Colonic mucosa (tissue), 4 donors: ENCODE results near the gene RPTN. TPM values are rescaled to one million over a fixed set of nuclear protein-coding genes. Genes with fewer than 3 reads are reported as not detected.

ENCODE experiments used
- DNase-seq: peaks from one replicate; pipeline ENCODE4 v3.0.0-alpha.2; 2020
- H3K27ac ChIP-seq: fragments of 200-600 bp; one replicate; pipeline ENCODE4 v1.8.0; 2021
- H3K27me3 ChIP-seq: fragments of 200-600 bp; one replicate; pipeline ENCODE4 v1.8.0; 2021
- H3K36me3 ChIP-seq: fragments of 200-600 bp; one replicate; pipeline ENCODE4 v1.8.0; 2021
- H3K4me1 ChIP-seq: fragments of 200-600 bp; one replicate; pipeline ENCODE4 v1.8.0; 2021; ENCODE audit warnings: mild to moderate bottlenecking
- H3K4me3 ChIP-seq: fragments of 200-600 bp; one replicate; pipeline ENCODE4 v1.8.0; 2021
- H3K9ac ChIP-seq, 2 donors: one replicate each; pipeline ENCODE4 v1.7.0; 2013; ENCODE audit warnings: control low read depth in 2 of 2, low read depth in 2 of 2, low read length in 2 of 2
- H3K9me3 ChIP-seq: fragments of 200-600 bp; one replicate; pipeline ENCODE4 v1.8.0; 2021
- intact Hi-C: fragments of 100-400 bp; cut with DNase I; formaldehyde crosslinking; loops from one replicate; pipeline ENCODE4 v1.14.1; 2022
- total RNA-seq, 2 donors: library from RNA; stranded (reverse); fragmentation: NEBNext Ultra II Directional in 1 of 2; extraction: Animal tissue kit (Norgen Biotek cat#: 25700) in 1 of 2; gene quantifications; one replicate each; pipeline ENCODE4 v1.2.1, GENCODE V29; 2021
- TF ChIP-seq, protein P1 (sequence below): fragments of 200-600 bp; IDR thresholded peaks from one replicate; pipeline ENCODE4 v1.8.0; 2022; ENCODE audit warnings: antibody characterized with exemption, mild to moderate bottlenecking
- donor health status: healthy.
- donor health status: DM: no; HTN: no; CAD: no.
- donor health status: DM: no; HTN: no; CAD: no.

Gene RPTN
- total RNA-seq, 2 donors from 2014 or later: not detected

DNA sequence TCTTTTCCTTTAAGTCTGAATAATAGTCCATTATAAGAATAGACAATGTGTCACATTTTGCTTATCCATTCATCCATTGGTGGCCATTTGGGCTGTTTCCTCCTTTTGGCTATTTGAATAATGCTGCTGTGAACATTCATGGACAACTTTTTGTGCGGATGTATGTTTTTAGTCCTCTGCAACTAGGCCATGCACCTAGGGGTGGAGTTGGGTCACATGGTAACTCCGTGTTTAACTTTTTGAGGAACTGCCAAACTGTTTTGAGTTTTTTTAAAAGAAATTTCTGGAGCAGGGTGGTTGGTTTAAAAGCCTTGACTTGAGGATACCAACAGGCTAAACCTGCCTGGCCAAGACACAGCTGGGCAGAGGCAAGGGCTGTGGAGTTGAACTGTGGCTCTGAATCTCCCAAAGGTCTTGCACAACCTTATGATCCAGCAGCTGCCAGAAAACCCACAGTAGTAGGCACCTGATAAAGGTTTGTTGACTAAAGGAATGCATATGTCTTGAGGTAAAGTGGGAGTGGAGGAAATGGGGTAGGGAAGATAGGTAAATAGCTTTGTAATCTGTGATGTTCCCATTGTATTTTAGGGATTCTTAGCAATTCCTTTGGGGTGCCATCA lies 5.6 kb upstream of the RPTN start:
- DNase-seq: no peak
- intact Hi-C loops: no loop called here
- H3K36me3 ChIP-seq: no peaks in the 10 kb centered on the region
- H3K4me3 ChIP-seq: no peak overlapping the region
- no peaks in the 10 kb centered on the region for H3K27me3 ChIP-seq
- TF ChIP-seq, protein P1, sequence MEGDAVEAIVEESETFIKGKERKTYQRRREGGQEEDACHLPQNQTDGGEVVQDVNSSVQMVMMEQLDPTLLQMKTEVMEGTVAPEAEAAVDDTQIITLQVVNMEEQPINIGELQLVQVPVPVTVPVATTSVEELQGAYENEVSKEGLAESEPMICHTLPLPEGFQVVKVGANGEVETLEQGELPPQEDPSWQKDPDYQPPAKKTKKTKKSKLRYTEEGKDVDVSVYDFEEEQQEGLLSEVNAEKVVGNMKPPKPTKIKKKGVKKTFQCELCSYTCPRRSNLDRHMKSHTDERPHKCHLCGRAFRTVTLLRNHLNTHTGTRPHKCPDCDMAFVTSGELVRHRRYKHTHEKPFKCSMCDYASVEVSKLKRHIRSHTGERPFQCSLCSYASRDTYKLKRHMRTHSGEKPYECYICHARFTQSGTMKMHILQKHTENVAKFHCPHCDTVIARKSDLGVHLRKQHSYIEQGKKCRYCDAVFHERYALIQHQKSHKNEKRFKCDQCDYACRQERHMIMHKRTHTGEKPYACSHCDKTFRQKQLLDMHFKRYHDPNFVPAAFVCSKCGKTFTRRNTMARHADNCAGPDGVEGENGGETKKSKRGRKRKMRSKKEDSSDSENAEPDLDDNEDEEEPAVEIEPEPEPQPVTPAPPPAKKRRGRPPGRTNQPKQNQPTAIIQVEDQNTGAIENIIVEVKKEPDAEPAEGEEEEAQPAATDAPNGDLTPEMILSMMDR: no peak
- no peak overlapping the region for H3K27ac ChIP-seq
- no peaks in the 10 kb centered on the region for H3K9me3 ChIP-seq
- no peak overlapping the region for H3K9ac ChIP-seq
- no peaks in the 10 kb centered on the region for H3K4me1 ChIP-seq

- no peak for DNase-seq
- intact Hi-C loops: no loop called here
- Histone ChIP-seq H3K4me1 (no peaks in the 10 kb centered on the region), H3K9me3 (no peaks in the 10 kb centered on the region), H3K9ac (no peak overlapping the region), H3K36me3 (no peaks in the 10 kb centered on the region), H3K27me3 (no peaks in the 10 kb centered on the region), H3K27ac (no peak overlapping the region), H3K4me3 (no peak overlapping the region)
- TF ChIP-seq, protein P1: no peak
Measured at GRCh38 chr1:152162792-152163463, 3.9 kb upstream of the RPTN start.

DNA sequence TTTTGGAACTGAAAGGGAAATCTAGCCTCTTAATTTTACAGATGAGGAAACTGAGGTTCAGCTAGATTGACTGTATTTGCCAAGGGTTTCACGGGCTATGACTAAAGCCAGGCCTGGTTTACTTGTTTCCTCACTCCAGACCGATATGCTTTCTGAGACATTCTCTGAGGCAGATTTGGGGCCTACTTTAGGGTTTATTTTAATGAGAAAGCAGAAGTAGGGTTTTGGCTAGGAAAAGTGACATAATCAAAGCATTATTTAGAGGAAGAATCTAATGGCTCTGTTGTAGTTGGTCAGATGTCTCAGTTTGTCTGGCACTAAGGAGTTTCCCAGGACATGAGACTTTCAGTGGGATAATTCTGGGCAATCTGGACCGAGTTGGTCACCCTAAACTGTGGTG lies 1.5 kb upstream of the RPTN start:
- Histone ChIP-seq H3K4me3 (no peak overlapping the region), H3K27me3 (no peaks in the 10 kb centered on the region), H3K4me1 (no peaks in the 10 kb centered on the region), H3K36me3 (no peaks in the 10 kb centered on the region), H3K27ac (no peak overlapping the region), H3K9me3 (no peaks in the 10 kb centered on the region), H3K9ac (no peak overlapping the region)
- TF ChIP-seq, protein P1: no peak
- intact Hi-C loops: no loop called here
- no peak for DNase-seq

DNA sequence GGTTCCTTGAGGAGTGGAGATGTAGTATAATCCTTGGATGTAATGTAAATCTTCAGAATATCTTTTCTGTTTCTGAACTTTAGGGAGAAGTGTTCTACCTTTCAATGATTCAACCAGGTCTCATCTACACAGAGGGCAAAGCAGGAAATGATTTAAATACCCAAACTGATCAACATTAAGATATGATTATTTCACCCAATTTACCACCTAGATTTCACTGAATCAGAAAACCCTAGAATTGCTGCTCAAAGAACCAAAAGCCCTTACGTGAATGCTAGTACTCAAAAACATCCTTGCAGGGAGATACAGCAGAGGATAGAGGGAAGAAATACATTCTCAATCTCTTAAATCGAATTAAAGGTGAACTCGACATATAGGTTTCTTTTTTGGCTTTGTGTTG lies 5.0 kb downstream of the RPTN start:
- no peak overlapping the region for H3K27ac ChIP-seq
- H3K9ac ChIP-seq: no peak overlapping the region
- H3K4me1 ChIP-seq: no peaks in the 10 kb centered on the region
- H3K27me3 ChIP-seq: no peaks in the 10 kb centered on the region
- H3K9me3 ChIP-seq: no peaks in the 10 kb centered on the region
- no peak for DNase-seq
- H3K4me3 ChIP-seq: no peak overlapping the region
- intact Hi-C loops: no loop called here
- TF ChIP-seq, protein P1: no peak
- H3K36me3 ChIP-seq: no peaks in the 10 kb centered on the region

- Histone ChIP-seq H3K9ac (no peak overlapping the region), H3K4me1 (no peaks in the 10 kb centered on the region), H3K4me3 (no peak overlapping the region), H3K27me3 (no peaks in the 10 kb centered on the region), H3K36me3 (no peaks in the 10 kb centered on the region), H3K9me3 (no peaks in the 10 kb centered on the region), H3K27ac (no peak overlapping the region)
- intact Hi-C loops: no loop called here
- DNase-seq: no peak
- TF ChIP-seq, protein P1: no peak
Measured at GRCh38 chr1:152151646-152152045, 7.4 kb downstream of the RPTN start.
